Endothelial cell of umbilical vein (primary cell): ENCODE results near the gene KCNK2. TPM values are rescaled to one million over a fixed set of nuclear protein-coding genes. Genes with fewer than 3 reads are reported as not detected.

ENCODE experiments used
- BruUV-seq: library from RNA; stranded (reverse); fragments of 400-500 nt; replicated peaks from 2 replicates; lab custom pipeline; 2021; lab: Mats Ljungman, UMichigan
- CTCF ChIA-PET: fragments of 300-600, 350-600 bp; sonication (Branson Sonifier 250); formaldehyde crosslinking; loops from one replicate; lab custom pipeline; 2021; ENCODE audit warnings: antibody characterized with exemption, inconsistent platforms; lab: Charles Lee
- POLR2A ChIA-PET: fragments of 300-600, 350-600 bp; sonication (Branson Sonifier 250); formaldehyde crosslinking; loops from one replicate; lab custom pipeline; 2021; ENCODE audit warnings: antibody characterized with exemption, inconsistent platforms; lab: Charles Lee
- DNase-seq: peaks from one replicate; pipeline ENCODE4 v3.0.0-alpha.2; 2011; ENCODE audit warnings: low read depth, low spot score
- FAIRE-seq: peaks from 2 replicates; lab custom pipeline; 2011; peaks lifted over from hg19 to GRCh38; lab: Jason Lieb, UNC
- H2AFZ ChIP-seq: 2 replicates; pipeline ENCODE4 v1.6.0; 2012; ENCODE audit warnings: low read depth, low read length, control low read depth, inconsistent platforms
- H3K27ac ChIP-seq: 2 replicates; pipeline ENCODE4 v1.5.1; 2011; ENCODE audit warnings: low read depth, mild to moderate bottlenecking, control low read depth, low read length, moderate library complexity; ENCODE audit not compliant: insufficient read depth
- H3K27me3 ChIP-seq, 2 experiments: 2 replicates each; pipeline versions ENCODE4 v1.6.0 to v1.6.1; 2011; ENCODE audit warnings: low read length in 2 of 2, mixed read lengths in 1 of 2; ENCODE audit not compliant: control insufficient read depth in 2 of 2, insufficient read depth in 2 of 2
- H3K36me3 ChIP-seq, 2 experiments: 2 replicates in 1 of 2; 3 replicates in 1 of 2; pipeline ENCODE4 v1.5.1; 2011; ENCODE audit warnings: low read length in 2 of 2, mild to moderate bottlenecking in 1 of 2, moderate library complexity in 1 of 2; ENCODE audit not compliant: control insufficient read depth in 2 of 2, insufficient read depth in 2 of 2; ENCODE audit errors: extremely low read depth in 1 of 2
- H3K4me1 ChIP-seq: 3 replicates; pipeline ENCODE4 v1.5.1; 2011; ENCODE audit warnings: mild to moderate bottlenecking, low read length; ENCODE audit not compliant: control insufficient read depth, insufficient read depth; ENCODE audit errors: extremely low read depth
- H3K4me2 ChIP-seq: 2 replicates; pipeline ENCODE4 v1.6.1; 2011; ENCODE audit warnings: low read length, control low read depth, mixed read lengths; ENCODE audit not compliant: insufficient read depth
- H3K4me3 ChIP-seq, 3 experiments: fragments of 200-600 bp in 1 of 3; sonication (generic), shearing (Covaris generic) in 1 of 3; replicated peaks in 1 of 3; 2 replicates each; pipeline ENCODE4 v1.5.1; 2011 to 2016; ENCODE audit warnings: control low read depth in 3 of 3, low read length in 3 of 3, mild to moderate bottlenecking in 2 of 3, inconsistent platforms in 1 of 3, low read depth in 1 of 3, moderate library complexity in 1 of 3; ENCODE audit not compliant: insufficient read depth in 1 of 3
- H3K79me2 ChIP-seq: 2 replicates; pipeline ENCODE4 v1.6.0; 2012; ENCODE audit warnings: low read length, inconsistent platforms; ENCODE audit not compliant: control insufficient read depth, insufficient read depth
- H3K9ac ChIP-seq: replicated peaks from 2 replicates; pipeline ENCODE3; 2011; ENCODE audit warnings: low read length, control low read depth; ENCODE audit not compliant: insufficient read depth; ENCODE audit errors: extremely low read depth
- H3K9me1 ChIP-seq: replicated peaks from 3 replicates; pipeline ENCODE4 v1.6.0; 2011; ENCODE audit warnings: mild to moderate bottlenecking, low read length; ENCODE audit not compliant: control insufficient read depth, insufficient read depth; ENCODE audit errors: extremely low read depth
- H3K9me3 ChIP-seq: replicated peaks from 2 replicates; pipeline ENCODE4 v1.5.1; 2012; ENCODE audit warnings: low read length, inconsistent platforms; ENCODE audit not compliant: control insufficient read depth, insufficient read depth
- H4K20me1 ChIP-seq: replicated peaks from 2 replicates; pipeline ENCODE3; 2011; ENCODE audit warnings: mild to moderate bottlenecking, low read length; ENCODE audit not compliant: control insufficient read depth, insufficient read depth; ENCODE audit errors: extremely low read depth
- CTCF ChIP-seq, 2 donors: IDR thresholded peaks; 1 replicate in 1 of 2; 2 replicates in 1 of 2; pipeline ENCODE4 v1.5.1; 2011; ENCODE audit warnings: low read length in 2 of 2, mild to moderate bottlenecking in 2 of 2, moderate library complexity in 2 of 2, control low read depth in 1 of 2, inconsistent platforms in 1 of 2, low read depth in 1 of 2; ENCODE audit not compliant: insufficient read depth in 1 of 2; ENCODE audit errors: extremely low read depth in 1 of 2
- EZH2 ChIP-seq: IDR thresholded peaks from 2 replicates; pipeline ENCODE4 v1.6.1; 2012; ENCODE audit warnings: borderline replicate concordance, low read depth, mild to moderate bottlenecking, moderate library complexity, low read length, inconsistent platforms; ENCODE audit not compliant: severe bottlenecking
- FOS ChIP-seq: IDR thresholded peaks from 2 replicates; pipeline ENCODE4 v1.6.1; 2011; ENCODE audit warnings: mild to moderate bottlenecking, low read length, moderate library complexity, borderline replicate concordance; ENCODE audit not compliant: insufficient read depth
- GATA2 ChIP-seq: IDR thresholded peaks from 2 replicates; pipeline ENCODE4 v1.7.0; 2011; ENCODE audit warnings: low read depth, mild to moderate bottlenecking, moderate library complexity, mixed read lengths, low read length; ENCODE audit not compliant: insufficient read length, insufficient read depth
- JUN ChIP-seq: IDR thresholded peaks from 2 replicates; pipeline ENCODE4 v1.6.1; 2011; ENCODE audit warnings: borderline replicate concordance, low read depth; ENCODE audit not compliant: insufficient read length, insufficient read depth
- MAX ChIP-seq: IDR thresholded peaks from 2 replicates; pipeline ENCODE4 v1.6.1; 2011; ENCODE audit not compliant: insufficient read depth, insufficient read length
- MYC ChIP-seq: IDR thresholded peaks from one replicate; pipeline ENCODE4 v1.6.1; 2011; ENCODE audit warnings: mild to moderate bottlenecking, low read depth, low read length
- POLR2A ChIP-seq: IDR thresholded peaks from 2 replicates; pipeline ENCODE4 v1.6.1; 2012; ENCODE audit warnings: low read depth, mild to moderate bottlenecking, control low read depth, low read length
- POLR2AphosphoS5 ChIP-seq: IDR thresholded peaks from 2 replicates; pipeline ENCODE4 v1.6.1; 2012; ENCODE audit warnings: low read depth, mild to moderate bottlenecking, control low read depth, low read length, moderate library complexity; ENCODE audit not compliant: insufficient read depth
- dilution Hi-C: fragments of 300-500 bp; cut with MboI; formaldehyde crosslinking; loops from one replicate; pipeline ENCODE4 v1.15.0; 2019; ENCODE audit warnings: low sequenced_read_pairs; ENCODE audit not compliant: extremely low pct_ligation_motif_present
- intact Hi-C: fragments of 100-400 bp; cut with micrococcal nuclease; formaldehyde crosslinking; loops from one replicate; pipeline ENCODE4 v1.10.0; 2022
- polyA plus RNA-seq, 4 experiments: library from polyadenylated mRNA; depleted of rRNA in 3 of 4; stranded (reverse) in 3 of 4; unstranded in 1 of 4; fragments of >200 nt; gene quantifications; 2 replicates each; pipeline versions ENCODE4 v1.2.1 to v1.2.3, GENCODE V29; 2011 to 2012; ENCODE audit warnings: missing spikeins in 1 of 4
- total RNA-seq: library from RNA; stranded (reverse); gene quantifications from 2 replicates; pipeline ENCODE4 v1.2.3, GENCODE V29; 2021

KCNK2 gene
- total and polyA plus RNA-seq, 2 donors (not counting 3 experiments of a cell fraction or from before 2014, with no cell fraction given): 0.08 to 0.46 TPM

- BruUV-seq: no TSS peak
- Histone ChIP-seq H3K79me2 (no peaks in the 10 kb centered on the region), H3K9me3 (no peaks in the 10 kb centered on the region), H3K27ac (no peak overlapping the region), H3K4me2 (no peak overlapping the region), H4K20me1 (no peaks in the 10 kb centered on the region), H3K9ac (no peak overlapping the region), H3K36me3 (no peaks in the 10 kb centered on the region), H3K9me1 (no peaks in the 10 kb centered on the region), H3K4me1 (no peaks in the 10 kb centered on the region), H3K27me3 (no peaks in the 10 kb centered on the region), H3K4me3 (no peak overlapping the region), H2AFZ (no peak overlapping the region)
- intact Hi-C loops (no loop called here), dilution Hi-C loops (no loop called here)
- DNase-seq: no peak
- TF ChIP-seq EZH2 (no peak), POLR2A (no peak), JUN (no peak), GATA2 (no peak), POLR2AphosphoS5 (no peak), CTCF (IDR thresholded peaks at IDR 0.05; ENCODE audit: extremely low read depth in 1 of 2, insufficient read depth in 1 of 2, low read depth in 1 of 2, low read length in 2 of 2) (no peak), MYC (no peak), MAX (no peak), FOS (no peak)
- no peak for FAIRE-seq
- ChIA-PET CTCF (interaction anchor here (1.8 kb wide), 1 partner anchor 324 kb away, joined by 4 read pairs; no protein-coding TSS in a partner anchor), POLR2A (no interaction called here)
Observed at GRCh38 chr1:215133532-215133931, 51.0 kb downstream of the KCNK2 start.
